IPS-15b (cell line): ENCODE measurements around the gene LMLN.

Source experiments
- H3K27me3 ChIP-seq: one replicate; pipeline ENCODE4 v1.6.1; 2013; ENCODE audit warnings: low read length; ENCODE audit not compliant: control insufficient read depth, insufficient read depth
- H3K36me3 ChIP-seq: one replicate; pipeline ENCODE4 v1.6.1; 2013; ENCODE audit warnings: low read length; ENCODE audit not compliant: control insufficient read depth, insufficient read depth
- H3K4me1 ChIP-seq: one replicate; pipeline ENCODE4 v1.6.1; 2013; ENCODE audit warnings: mild to moderate bottlenecking, low read length; ENCODE audit not compliant: control insufficient read depth, insufficient read depth
- H3K4me3 ChIP-seq: one replicate; pipeline ENCODE4 v1.5.1; 2013; ENCODE audit warnings: low read depth, low read length
- H3K9ac ChIP-seq: one replicate; pipeline ENCODE4 v1.6.1; 2013; ENCODE audit warnings: low read depth, mild to moderate bottlenecking, low read length
- H3K9me3 ChIP-seq: one replicate; pipeline ENCODE4 v1.6.1; 2013; ENCODE audit warnings: mild to moderate bottlenecking, low read length; ENCODE audit not compliant: control insufficient read depth, insufficient read depth

The LMLN gene

DNA sequence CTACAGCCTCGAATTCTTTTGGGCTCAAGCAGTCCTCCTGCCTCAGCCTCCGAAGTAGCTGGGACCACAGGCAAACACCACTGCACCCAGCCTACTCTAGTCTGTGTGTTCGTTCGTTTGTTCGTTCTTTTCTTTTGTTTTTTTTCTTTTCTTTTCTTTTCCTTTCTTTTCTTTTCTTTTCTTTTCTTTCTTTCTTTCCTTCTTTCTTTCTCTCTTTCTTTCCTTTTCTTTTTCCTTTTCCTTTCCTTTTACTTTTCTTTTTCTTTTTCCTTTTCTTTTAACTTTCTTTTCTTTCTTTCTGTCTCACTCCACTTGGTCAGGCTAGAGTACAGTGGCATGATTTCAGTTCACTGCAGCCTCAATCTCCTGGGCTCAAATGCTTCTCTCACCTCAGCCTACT is 36.8 kb downstream of the LMLN start:
- Histone ChIP-seq H3K4me3 (no peak overlapping the region), H3K36me3 (no peaks in the 10 kb centered on the region), H3K4me1 (peaks cover 4% of the 10 kb centered on the region), H3K9me3 (no peaks in the 10 kb centered on the region), H3K9ac (no peak overlapping the region), H3K27me3 (no peaks in the 10 kb centered on the region)

DNA sequence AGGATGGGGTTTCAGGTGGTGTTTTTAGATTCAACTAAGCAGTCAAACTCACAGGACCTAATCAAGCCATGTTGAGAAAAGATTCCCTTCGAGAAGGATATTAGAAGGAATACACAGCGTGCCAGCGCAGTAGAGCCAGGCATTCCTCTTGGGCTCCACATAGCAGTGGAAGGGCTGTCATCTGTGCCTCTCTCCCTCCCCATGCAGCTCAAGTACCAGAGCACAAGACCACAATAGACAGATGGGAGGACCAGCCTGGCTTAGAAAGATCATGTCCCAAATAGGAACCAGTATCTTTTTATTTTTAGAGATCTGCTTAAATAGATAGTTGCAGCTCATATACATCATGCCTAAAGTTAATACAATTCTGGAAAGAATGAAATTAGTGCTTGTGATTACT is 37.9 kb downstream of the LMLN start:
- no peak overlapping the region for H3K4me3 ChIP-seq
- no peak overlapping the region for H3K9ac ChIP-seq
- H3K4me1 ChIP-seq, result peaks cover 4% of the 10 kb centered on the region

DNA sequence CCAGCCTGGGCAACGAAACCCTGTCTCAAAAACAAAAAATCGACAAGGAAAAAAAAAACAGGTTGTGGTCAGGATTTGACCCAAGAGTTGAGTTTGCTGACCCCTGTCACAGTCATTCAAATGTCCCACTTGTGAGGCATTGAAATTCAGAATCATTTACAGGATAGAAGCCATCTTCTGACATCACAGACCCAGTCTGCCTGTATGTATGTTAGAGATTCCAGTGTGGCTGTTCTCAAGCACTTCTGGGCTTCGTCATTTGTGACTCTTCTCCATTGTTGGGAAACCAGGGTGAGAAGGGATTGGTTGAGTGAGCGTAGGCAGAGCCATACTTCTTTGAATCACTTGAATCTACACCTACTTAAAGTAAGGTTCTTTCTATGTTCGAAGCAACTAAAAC is 57.1 kb downstream of the LMLN start:
- H3K9me3 ChIP-seq, result no peaks in the 10 kb centered on the region
- H3K4me3 ChIP-seq, result no peak overlapping the region
- H3K36me3 ChIP-seq, result no peaks in the 10 kb centered on the region
- H3K9ac ChIP-seq, result no peak overlapping the region
- no peaks in the 10 kb centered on the region for H3K27me3 ChIP-seq
- peaks cover 3% of the 10 kb centered on the region for H3K4me1 ChIP-seq

More for the DNA sequence above, 37.9 kb downstream of the LMLN start:
- H3K27me3 ChIP-seq, result no peaks in the 10 kb centered on the region
- no peaks in the 10 kb centered on the region for H3K9me3 ChIP-seq
- no peaks in the 10 kb centered on the region for H3K36me3 ChIP-seq

DNA sequence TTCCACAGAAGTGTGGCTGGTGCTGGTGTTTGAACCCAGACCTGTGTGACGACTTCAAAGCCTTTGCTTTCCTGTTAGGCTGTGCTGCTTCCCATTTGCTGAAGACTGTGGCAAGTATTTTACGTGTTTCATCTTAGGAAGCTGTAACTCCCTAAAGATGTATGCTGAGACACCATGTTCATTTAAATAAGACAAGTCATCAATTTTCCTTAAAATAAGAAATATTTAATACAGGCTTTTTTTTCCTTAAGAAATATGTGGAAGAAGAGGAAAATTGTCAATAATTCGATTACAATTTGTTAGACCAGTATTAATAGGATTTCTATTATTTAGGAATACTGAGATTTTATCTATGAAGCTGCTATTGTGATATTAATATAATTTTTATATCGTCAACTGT is 58.4 kb downstream of the LMLN start:
- Histone ChIP-seq H3K36me3 (no peaks in the 10 kb centered on the region), H3K27me3 (no peaks in the 10 kb centered on the region), H3K9me3 (no peaks in the 10 kb centered on the region), H3K9ac (no peak overlapping the region), H3K4me3 (no peak overlapping the region), H3K4me1 (peaks cover 3% of the 10 kb centered on the region)

DNA sequence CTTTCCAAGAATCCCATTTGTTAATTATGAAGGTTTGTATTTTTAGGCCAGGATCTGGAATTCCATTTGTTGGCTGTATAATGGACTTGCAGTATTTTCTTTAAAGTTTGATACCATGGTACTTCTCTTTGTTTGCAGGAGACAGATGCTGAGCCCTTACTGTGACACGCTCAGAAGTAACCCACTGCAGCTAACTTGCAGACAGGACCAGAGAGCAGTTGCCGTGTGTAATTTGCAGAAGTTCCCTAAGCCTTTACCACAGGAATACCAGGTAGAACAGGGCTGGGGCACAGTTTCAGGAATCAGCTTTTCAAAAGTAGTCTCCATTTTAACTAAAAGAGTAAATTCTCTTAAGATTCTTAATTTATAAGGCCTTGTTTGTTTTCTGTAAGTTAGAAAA is 59.1 kb downstream of the LMLN start:
- no peaks in the 10 kb centered on the region for H3K27me3 ChIP-seq
- peaks cover 3% of the 10 kb centered on the region for H3K4me1 ChIP-seq
- no peak overlapping the region for H3K4me3 ChIP-seq
- no peaks in the 10 kb centered on the region for H3K9me3 ChIP-seq
- no peak overlapping the region for H3K9ac ChIP-seq
- H3K36me3 ChIP-seq, result no peaks in the 10 kb centered on the region

DNA sequence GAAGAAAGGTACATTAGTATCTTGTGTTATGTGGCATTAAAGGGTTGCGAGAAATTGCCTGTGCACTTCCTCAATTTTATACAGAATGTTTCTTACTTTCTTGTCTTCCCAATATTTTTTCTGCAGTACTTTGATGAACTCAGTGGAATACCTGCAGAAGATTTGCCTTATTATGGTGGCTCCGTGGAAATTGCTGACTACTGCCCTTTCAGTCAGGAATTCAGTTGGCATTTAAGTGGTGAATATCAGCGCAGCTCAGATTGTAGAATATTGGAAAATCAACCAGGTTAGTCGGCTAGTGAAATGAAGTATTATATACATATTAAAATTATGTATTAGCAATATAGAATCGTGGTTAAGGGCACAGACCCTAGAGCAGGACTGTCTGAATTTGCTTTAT is 61.3 kb downstream of the LMLN start:
- peaks cover 3% of the 10 kb centered on the region for H3K4me1 ChIP-seq
- no peaks in the 10 kb centered on the region for H3K9me3 ChIP-seq
- H3K9ac ChIP-seq, result no peak overlapping the region
- no peaks in the 10 kb centered on the region for H3K36me3 ChIP-seq
- no peak overlapping the region for H3K4me3 ChIP-seq
- H3K27me3 ChIP-seq, result no peaks in the 10 kb centered on the region

DNA sequence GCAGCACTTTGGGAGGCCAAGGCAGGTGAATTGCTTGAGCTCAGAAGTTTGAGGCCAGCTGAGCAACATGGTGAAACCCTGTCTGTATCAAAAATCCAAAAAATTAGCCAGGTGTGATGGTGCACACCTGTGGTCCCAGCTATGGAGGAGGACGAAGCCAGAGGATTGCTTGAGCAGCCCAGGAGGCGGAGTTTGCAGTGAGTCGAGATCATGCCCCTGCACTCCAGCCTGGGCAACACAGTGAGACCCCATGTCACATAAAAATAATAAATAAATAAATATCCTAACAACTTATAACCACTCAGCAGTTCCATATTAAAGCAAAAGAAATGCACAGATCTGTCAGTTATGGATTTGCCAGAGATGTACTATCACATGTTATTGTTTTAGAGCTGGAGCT is 62.6 kb downstream of the LMLN start:
- Histone ChIP-seq H3K9ac (no peak overlapping the region), H3K27me3 (no peaks in the 10 kb centered on the region), H3K36me3 (no peaks in the 10 kb centered on the region), H3K9me3 (no peaks in the 10 kb centered on the region), H3K4me1 (no peaks in the 10 kb centered on the region), H3K4me3 (no peak overlapping the region)

DNA sequence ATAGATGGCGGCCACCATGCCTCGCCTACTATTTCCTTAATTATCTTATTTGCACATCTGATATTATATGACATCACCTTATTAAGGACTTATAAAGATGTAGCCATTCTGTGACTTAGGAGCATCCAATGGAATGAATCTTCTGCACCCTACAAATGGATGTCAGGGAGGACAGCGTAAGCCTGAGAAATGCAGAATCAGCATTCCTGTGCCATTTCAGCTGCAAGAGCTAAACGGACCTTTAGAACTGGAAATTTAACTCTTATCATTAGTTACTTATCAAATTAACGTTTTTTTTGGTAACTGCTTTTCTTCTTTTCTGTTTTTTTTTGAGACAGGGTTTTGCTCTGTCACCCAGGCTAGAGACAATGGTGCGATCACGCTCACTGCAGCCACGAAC is 65.6 kb downstream of the LMLN start:
- no peak overlapping the region for H3K4me3 ChIP-seq
- no peak overlapping the region for H3K9ac ChIP-seq
- H3K27me3 ChIP-seq, result no peaks in the 10 kb centered on the region
- H3K4me1 ChIP-seq, result no peaks in the 10 kb centered on the region
- H3K9me3 ChIP-seq, result no peaks in the 10 kb centered on the region
- no peaks in the 10 kb centered on the region for H3K36me3 ChIP-seq

DNA sequence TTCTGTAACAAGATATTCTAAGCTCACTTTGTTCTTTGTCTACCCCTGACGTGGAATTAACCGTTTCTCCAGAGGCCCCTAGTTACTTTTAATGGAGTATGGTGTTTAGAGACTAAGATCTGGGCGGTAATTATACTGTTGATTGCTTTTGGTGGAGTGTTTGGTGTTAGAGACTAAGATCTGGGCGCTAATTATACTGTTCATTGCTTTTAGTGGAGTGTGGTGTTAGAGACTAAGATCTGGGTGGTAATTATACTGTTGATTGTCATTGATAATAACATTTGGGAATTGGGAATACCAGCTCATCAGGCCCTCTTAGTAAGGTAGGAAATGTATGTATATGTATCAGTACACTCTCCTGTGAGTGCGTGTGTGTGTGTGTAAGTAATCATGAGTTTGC is 66.6 kb downstream of the LMLN start:
- H3K4me1 ChIP-seq, result no peaks in the 10 kb centered on the region
- no peaks in the 10 kb centered on the region for H3K9me3 ChIP-seq
- H3K9ac ChIP-seq, result no peak overlapping the region
- H3K36me3 ChIP-seq, result no peaks in the 10 kb centered on the region
- H3K27me3 ChIP-seq, result no peaks in the 10 kb centered on the region
- H3K4me3 ChIP-seq, result no peak overlapping the region

DNA sequence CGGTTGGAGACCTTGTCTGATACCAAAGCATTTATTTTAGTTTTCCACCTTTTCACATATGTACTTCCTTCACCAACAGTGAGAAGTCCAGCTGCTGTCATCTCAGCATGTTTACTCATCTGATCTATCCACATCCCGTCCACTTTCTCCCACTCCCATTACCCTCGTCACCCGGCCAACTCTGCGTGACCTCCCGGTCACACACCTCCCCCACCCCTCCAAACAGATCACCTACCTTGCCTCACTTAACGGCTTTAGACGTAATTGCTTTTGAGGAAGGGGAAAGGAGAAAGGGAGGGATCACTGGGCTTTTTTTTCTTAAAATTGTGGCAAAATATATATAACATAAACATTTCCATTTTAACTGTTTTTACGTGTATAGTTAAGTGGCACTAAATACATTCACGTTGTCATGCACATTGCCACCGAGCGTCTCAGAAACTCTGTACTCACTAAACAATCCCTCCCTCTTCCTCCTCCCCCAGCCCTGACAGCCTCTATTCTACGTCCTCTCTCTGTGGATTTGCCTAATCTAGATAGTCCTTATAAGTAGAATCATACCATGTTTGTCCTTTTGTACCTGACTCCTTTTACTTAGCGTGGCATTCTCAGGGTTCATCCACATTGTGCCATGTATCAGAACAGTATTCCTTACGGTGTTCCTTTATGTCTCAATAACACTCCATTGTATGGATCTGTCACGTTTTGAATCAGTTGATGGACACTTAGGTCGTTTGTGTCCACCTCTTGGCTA is 67.2 kb downstream of the LMLN start:
- no peaks in the 10 kb centered on the region for H3K9me3 ChIP-seq
- H3K36me3 ChIP-seq, result no peaks in the 10 kb centered on the region
- no peaks in the 10 kb centered on the region for H3K4me1 ChIP-seq
- H3K9ac ChIP-seq, result no peak overlapping the region
- no peaks in the 10 kb centered on the region for H3K27me3 ChIP-seq
- no peak overlapping the region for H3K4me3 ChIP-seq

DNA sequence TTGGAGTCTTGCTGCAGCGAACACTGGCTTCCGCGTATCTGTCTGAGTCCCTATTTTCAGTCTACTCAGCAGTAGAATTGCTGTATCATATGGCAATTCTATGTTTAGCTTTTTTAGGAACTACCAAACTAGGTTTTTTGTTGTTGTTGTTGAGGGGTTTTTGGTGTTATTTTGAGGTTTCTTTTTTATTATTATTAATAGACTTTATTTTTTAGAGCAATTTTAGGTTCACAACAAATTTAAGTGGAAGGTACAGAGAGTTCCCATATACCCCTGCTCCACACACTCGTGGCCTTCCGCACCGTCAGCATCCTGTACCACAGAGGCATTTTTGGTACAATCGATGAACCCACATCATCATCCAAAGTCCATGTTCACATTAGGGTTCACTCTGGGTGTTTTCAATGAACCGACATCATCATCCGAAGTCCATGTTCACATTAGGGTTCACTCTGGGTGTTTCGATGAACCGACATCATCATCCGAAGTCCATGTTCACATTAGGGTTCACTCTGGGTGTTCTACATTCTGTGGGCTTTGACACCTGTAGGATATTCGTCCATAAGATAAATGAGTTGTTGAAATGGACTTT is 67.9 kb downstream of the LMLN start:
- no peaks in the 10 kb centered on the region for H3K27me3 ChIP-seq
- H3K9ac ChIP-seq, result no peak overlapping the region
- H3K4me3 ChIP-seq, result no peak overlapping the region
- H3K4me1 ChIP-seq, result no peaks in the 10 kb centered on the region
- H3K9me3 ChIP-seq, result no peaks in the 10 kb centered on the region
- H3K36me3 ChIP-seq, result no peaks in the 10 kb centered on the region

DNA sequence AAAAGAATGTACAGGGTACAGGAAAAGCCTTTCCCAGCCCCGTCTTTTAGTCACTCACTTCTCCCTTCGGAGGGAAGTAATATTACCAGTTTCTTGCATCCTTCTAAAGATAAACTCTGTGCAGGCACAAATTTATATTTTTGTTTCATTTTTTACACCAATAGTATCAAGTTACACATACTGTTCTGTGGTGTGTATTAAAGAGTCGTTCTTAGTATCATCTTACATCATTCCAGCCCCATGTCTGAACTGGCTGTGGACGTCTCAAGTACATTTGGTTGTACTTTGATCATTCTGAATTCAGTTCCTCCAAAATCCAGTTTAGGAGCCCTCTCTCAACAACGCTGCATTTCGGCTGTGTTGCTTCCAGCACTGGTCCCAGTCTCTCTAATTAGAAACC is 68.7 kb downstream of the LMLN start:
- Histone ChIP-seq H3K4me3 (no peak overlapping the region), H3K9ac (no peak overlapping the region), H3K9me3 (no peaks in the 10 kb centered on the region), H3K4me1 (no peaks in the 10 kb centered on the region), H3K36me3 (no peaks in the 10 kb centered on the region), H3K27me3 (no peaks in the 10 kb centered on the region)
